ENCODE results near the gene TUBGCP2.

TUBGCP2 gene

DNA sequence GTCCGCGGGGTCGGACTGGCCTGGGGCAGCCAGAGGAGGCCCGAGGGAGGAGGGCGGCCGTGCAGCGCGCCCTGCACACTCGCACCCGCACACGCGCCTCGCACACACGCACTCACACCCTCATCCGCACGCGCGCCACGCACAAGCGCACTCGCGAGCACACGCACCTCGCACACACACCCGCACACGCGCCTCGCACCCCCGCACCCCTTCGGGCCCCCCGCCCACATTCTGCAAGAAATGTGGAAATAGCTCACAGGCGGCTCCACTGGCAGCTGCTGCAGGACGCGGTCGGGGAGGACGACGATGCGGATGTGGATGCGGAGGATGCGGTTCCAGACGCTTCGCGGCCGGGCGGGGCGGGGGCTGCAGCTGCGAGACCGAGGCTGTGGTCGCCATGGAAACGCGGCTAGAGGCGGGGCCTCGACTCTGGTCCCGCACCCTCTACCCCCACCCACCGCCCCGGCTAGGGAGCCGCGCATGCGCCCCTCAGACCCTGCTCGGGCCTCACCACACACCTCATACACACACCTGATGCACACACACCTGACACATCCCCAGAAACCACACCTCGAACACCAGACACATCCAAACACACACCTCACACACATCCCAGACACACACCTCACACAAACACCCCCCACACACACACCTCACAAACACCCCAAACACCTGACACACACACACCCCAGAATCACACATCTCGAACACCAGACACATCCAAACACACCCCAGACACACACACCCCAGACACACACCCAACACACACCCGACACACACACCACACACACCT is 28.1 kb upstream of the TUBGCP2 start, which contains the start of gene CALY (continued):
- TF ChIP-seq, protein P1, sequence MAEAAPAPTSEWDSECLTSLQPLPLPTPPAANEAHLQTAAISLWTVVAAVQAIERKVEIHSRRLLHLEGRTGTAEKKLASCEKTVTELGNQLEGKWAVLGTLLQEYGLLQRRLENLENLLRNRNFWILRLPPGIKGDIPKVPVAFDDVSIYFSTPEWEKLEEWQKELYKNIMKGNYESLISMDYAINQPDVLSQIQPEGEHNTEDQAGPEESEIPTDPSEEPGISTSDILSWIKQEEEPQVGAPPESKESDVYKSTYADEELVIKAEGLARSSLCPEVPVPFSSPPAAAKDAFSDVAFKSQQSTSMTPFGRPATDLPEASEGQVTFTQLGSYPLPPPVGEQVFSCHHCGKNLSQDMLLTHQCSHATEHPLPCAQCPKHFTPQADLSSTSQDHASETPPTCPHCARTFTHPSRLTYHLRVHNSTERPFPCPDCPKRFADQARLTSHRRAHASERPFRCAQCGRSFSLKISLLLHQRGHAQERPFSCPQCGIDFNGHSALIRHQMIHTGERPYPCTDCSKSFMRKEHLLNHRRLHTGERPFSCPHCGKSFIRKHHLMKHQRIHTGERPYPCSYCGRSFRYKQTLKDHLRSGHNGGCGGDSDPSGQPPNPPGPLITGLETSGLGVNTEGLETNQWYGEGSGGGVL (tag by site-specific recombination; IDR thresholded peaks at IDR 0.05), result 0 out of 2 replicates have a peak, but pooled peaks have one; percentile 31
- TF ChIP-seq ZBTB17 (tag by site-specific recombination; IDR thresholded peaks at IDR 0.05) (0 out of 2 replicates have a peak, but pooled peaks have one; percentile 16), ZNF600 (tag by site-specific recombination; IDR thresholded peaks at IDR 0.05) (peak; percentile 61; the same call in 1 of the 2 replicates)

DNA sequence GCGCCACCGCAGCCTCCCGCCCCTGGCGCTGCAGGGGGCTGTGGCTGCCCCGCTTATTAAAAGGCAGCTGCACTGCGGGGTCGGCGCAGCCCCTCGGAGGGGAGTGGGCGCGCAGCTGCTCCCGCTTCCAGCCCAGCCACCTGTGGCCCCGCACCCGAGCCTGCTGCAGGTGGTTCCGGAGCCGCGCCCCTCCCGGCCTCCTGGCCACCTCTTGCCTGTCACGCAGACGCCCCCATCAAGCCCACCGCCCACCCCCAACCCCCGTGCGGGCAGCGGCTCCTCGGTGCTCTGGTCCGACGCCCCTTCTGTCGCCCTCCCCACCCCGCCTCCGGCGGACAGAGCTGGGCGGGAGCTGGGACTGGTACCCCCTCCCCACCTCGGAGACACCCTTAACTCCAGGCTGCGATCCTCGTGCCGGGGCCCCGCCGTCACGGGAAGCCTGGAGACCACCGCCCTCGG is 27.5 kb upstream of the TUBGCP2 start:
- ChIA-PET CTCF (interaction anchor here (1.0 kb wide), 1 partner anchor 40 kb away, joined by 3 read pairs; no protein-coding TSS in a partner anchor), POLR2A (no interaction called here)
- H3K36me3 ChIP-seq (ENCODE audit: control insufficient read depth in 2 of 2, insufficient read depth in 1 of 2, low read length in 2 of 2), result no peaks in the 10 kb centered on the region
- TF ChIP-seq, protein P2, sequence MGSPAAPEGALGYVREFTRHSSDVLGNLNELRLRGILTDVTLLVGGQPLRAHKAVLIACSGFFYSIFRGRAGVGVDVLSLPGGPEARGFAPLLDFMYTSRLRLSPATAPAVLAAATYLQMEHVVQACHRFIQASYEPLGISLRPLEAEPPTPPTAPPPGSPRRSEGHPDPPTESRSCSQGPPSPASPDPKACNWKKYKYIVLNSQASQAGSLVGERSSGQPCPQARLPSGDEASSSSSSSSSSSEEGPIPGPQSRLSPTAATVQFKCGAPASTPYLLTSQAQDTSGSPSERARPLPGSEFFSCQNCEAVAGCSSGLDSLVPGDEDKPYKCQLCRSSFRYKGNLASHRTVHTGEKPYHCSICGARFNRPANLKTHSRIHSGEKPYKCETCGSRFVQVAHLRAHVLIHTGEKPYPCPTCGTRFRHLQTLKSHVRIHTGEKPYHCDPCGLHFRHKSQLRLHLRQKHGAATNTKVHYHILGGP (tag by site-specific recombination; IDR thresholded peaks at IDR 0.05), result no peak
- TF ChIP-seq, protein P3, sequence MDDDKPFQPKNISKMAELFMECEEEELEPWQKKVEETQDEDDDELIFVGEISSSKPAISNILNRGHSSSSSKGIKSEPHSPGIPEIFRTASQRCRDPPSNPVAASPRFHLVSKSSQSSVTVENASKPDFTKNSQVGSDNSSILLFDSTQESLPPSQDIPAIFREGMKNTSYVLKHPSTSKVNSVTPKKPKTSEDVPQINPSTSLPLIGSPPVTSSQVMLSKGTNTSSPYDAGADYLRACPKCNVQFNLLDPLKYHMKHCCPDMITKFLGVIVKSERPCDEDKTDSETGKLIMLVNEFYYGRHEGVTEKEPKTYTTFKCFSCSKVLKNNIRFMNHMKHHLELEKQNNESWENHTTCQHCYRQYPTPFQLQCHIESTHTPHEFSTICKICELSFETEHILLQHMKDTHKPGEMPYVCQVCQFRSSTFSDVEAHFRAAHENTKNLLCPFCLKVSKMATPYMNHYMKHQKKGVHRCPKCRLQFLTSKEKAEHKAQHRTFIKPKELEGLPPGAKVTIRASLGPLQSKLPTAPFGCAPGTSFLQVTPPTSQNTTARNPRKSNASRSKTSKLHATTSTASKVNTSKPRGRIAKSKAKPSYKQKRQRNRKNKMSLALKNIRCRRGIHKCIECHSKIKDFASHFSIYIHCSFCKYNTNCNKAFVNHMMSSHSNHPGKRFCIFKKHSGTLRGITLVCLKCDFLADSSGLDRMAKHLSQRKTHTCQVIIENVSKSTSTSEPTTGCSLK (tag by site-specific recombination; IDR thresholded peaks at IDR 0.05), result no peak
- TF ChIP-seq ZNF174 (tag by site-specific recombination; IDR thresholded peaks at IDR 0.05) (no peak), ZNF747 (tag by site-specific recombination; IDR thresholded peaks at IDR 0.05) (no peak), ZNF707 (tag by site-specific recombination; IDR thresholded peaks at IDR 0.05) (no peak), SCRT2 (tag by site-specific recombination; IDR thresholded peaks at IDR 0.05) (peak; percentile 93), KLF9 (tag by site-specific recombination; IDR thresholded peaks at IDR 0.05; ENCODE audit: low read depth) (no peak), ZNF239 (tag by site-specific recombination; IDR thresholded peaks at IDR 0.05) (no peak), ZSCAN23 (tag by site-specific recombination; IDR thresholded peaks at IDR 0.05) (no peak), ZNF777 (tag by site-specific recombination; IDR thresholded peaks at IDR 0.05; ENCODE audit: borderline replicate concordance) (0 out of 2 replicates have a peak, but pooled peaks have one; percentile 24), SP2 (tag by site-specific recombination; IDR thresholded peaks at IDR 0.05) (no peak), ZNF530 (tag by site-specific recombination; IDR thresholded peaks at IDR 0.05; ENCODE audit: low read depth) (no peak)
- TF ChIP-seq, protein P4, sequence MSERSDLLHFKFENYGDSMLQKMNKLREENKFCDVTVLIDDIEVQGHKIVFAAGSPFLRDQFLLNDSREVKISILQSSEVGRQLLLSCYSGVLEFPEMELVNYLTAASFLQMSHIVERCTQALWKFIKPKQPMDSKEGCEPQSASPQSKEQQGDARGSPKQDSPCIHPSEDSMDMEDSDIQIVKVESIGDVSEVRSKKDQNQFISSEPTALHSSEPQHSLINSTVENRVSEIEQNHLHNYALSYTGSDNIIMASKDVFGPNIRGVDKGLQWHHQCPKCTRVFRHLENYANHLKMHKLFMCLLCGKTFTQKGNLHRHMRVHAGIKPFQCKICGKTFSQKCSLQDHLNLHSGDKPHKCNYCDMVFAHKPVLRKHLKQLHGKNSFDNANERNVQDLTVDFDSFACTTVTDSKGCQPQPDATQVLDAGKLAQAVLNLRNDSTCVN (tag by site-specific recombination; optimal IDR thresholded peaks at IDR 0.05), result peak; percentile 57
- TF ChIP-seq, protein P5, sequence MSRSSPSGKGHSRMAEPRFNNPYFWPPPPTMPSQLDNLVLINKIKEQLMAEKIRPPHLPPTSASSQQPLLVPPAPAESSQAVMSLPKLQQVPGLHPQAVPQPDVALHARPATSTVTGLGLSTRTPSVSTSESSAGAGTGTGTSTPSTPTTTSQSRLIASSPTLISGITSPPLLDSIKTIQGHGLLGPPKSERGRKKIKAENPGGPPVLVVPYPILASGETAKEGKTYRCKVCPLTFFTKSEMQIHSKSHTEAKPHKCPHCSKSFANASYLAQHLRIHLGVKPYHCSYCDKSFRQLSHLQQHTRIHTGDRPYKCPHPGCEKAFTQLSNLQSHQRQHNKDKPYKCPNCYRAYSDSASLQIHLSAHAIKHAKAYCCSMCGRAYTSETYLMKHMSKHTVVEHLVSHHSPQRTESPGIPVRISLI (tag by site-specific recombination; IDR thresholded peaks at IDR 0.05), result no peak
- TF ChIP-seq, protein P6, sequence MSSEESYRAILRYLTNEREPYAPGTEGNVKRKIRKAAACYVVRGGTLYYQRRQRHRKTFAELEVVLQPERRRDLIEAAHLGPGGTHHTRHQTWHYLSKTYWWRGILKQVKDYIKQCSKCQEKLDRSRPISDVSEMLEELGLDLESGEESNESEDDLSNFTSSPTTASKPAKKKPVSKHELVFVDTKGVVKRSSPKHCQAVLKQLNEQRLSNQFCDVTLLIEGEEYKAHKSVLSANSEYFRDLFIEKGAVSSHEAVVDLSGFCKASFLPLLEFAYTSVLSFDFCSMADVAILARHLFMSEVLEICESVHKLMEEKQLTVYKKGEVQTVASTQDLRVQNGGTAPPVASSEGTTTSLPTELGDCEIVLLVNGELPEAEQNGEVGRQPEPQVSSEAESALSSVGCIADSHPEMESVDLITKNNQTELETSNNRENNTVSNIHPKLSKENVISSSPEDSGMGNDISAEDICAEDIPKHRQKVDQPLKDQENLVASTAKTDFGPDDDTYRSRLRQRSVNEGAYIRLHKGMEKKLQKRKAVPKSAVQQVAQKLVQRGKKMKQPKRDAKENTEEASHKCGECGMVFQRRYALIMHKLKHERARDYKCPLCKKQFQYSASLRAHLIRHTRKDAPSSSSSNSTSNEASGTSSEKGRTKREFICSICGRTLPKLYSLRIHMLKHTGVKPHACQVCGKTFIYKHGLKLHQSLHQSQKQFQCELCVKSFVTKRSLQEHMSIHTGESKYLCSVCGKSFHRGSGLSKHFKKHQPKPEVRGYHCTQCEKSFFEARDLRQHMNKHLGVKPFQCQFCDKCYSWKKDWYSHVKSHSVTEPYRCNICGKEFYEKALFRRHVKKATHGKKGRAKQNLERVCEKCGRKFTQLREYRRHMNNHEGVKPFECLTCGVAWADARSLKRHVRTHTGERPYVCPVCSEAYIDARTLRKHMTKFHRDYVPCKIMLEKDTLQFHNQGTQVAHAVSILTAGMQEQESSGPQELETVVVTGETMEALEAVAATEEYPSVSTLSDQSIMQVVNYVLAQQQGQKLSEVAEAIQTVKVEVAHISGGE (tag by site-specific recombination; conservative IDR thresholded peaks at IDR 0.05; ENCODE audit: low read depth), result no peak
- TF ChIP-seq, protein P7, sequence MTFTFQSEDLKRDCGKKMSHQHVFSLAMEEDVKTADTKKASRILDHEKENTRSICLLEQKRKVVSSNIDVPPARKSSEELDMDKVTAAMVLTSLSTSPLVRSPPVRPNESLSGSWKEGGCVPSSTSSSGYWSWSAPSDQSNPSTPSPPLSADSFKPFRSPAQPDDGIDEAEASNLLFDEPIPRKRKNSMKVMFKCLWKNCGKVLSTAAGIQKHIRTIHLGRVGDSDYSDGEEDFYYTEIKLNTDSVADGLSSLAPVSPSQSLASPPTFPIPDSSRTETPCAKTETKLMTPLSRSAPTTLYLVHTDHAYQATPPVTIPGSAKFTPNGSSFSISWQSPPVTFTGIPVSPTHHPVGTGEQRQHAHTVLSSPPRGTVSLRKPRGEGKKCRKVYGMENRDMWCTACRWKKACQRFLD (tag by site-specific recombination; IDR thresholded peaks at IDR 0.05), result no peak

More for the DNA sequence above, 27.5 kb upstream of the TUBGCP2 start:
- Histone ChIP-seq H3K27ac (ENCODE audit: extremely low read depth, low read depth, low read length) (no peak overlapping the region), H3K4me1 (ENCODE audit: control insufficient read depth, insufficient read depth, low read length) (peaks cover 2% of the 10 kb centered on the region; the same call in 1 of the 2 replicates), H3K9me3 (ENCODE audit: control insufficient read depth, insufficient read depth, low read depth, low read length) (no peaks in the 10 kb centered on the region), H3K4me3 (ENCODE audit: low read depth, low read length) (no peak overlapping the region)

Measured in HEK293 (cell line).